Epithelial cell of proximal tubule (primary cell): ENCODE data around the gene C1orf167. TPM values are rescaled to one million over a fixed set of nuclear protein-coding genes. Genes with fewer than 3 reads are reported as not detected.

Source experiments
- DNase-seq: peaks from one replicate; pipeline ENCODE4 v3.0.0-alpha.2; 2011; ENCODE audit warnings: low read depth
- H3K4me3 ChIP-seq: 2 replicates; pipeline ENCODE4 v1.5.1; 2011; ENCODE audit warnings: low read depth, mild to moderate bottlenecking, low read length
- total RNA-seq: library from RNA; depleted of rRNA; stranded (reverse); fragments of >200 nt; gene quantifications from 2 replicates; pipeline ENCODE4 v1.2.3, GENCODE V29; 2015
- TF ChIP-seq, protein P1 (sequence below): conservative IDR thresholded peaks from 2 replicates; pipeline ENCODE4 v1.5.1; 2012; ENCODE audit warnings: low read depth, mild to moderate bottlenecking, low read length

C1orf167 gene
- total RNA-seq, 1 donor from 2014 or later = not detected

DNA sequence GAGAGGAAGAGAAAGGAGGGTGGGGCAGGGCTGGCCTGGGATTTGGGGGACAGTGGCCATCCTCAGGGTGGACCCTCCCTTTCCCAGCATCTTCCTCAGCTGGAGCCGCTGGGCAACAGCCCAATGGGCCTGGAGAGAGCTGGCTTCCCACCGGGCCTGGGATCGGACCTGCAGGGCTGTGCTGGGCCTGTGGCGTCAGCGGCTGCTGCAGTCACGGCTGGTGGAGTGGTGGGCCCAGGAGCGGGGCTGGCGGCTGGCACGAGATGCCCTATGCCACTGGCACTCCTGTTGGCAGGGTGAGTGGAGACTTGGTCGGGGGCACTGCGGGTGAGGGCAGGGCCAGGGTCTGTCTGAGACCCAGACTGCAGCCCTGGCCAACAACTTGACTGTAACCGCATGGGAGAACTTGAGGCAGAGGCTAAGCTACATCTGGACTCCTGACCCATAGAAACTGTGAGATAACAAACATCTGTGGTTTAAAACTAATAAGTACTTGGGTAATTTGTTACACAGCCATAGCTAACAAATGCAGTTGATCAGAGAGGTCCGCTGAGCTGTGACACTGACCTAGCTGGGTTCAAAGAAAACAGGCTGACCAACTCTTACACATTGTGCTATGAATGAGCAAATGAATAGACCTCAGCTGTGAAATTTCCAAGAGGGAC lies 17.9 kb downstream of the C1orf167 start:
- no peak overlapping the region for H3K4me3 ChIP-seq
- TF ChIP-seq, protein P1, sequence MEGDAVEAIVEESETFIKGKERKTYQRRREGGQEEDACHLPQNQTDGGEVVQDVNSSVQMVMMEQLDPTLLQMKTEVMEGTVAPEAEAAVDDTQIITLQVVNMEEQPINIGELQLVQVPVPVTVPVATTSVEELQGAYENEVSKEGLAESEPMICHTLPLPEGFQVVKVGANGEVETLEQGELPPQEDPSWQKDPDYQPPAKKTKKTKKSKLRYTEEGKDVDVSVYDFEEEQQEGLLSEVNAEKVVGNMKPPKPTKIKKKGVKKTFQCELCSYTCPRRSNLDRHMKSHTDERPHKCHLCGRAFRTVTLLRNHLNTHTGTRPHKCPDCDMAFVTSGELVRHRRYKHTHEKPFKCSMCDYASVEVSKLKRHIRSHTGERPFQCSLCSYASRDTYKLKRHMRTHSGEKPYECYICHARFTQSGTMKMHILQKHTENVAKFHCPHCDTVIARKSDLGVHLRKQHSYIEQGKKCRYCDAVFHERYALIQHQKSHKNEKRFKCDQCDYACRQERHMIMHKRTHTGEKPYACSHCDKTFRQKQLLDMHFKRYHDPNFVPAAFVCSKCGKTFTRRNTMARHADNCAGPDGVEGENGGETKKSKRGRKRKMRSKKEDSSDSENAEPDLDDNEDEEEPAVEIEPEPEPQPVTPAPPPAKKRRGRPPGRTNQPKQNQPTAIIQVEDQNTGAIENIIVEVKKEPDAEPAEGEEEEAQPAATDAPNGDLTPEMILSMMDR = no peak
- DNase-seq = no peak

DNA sequence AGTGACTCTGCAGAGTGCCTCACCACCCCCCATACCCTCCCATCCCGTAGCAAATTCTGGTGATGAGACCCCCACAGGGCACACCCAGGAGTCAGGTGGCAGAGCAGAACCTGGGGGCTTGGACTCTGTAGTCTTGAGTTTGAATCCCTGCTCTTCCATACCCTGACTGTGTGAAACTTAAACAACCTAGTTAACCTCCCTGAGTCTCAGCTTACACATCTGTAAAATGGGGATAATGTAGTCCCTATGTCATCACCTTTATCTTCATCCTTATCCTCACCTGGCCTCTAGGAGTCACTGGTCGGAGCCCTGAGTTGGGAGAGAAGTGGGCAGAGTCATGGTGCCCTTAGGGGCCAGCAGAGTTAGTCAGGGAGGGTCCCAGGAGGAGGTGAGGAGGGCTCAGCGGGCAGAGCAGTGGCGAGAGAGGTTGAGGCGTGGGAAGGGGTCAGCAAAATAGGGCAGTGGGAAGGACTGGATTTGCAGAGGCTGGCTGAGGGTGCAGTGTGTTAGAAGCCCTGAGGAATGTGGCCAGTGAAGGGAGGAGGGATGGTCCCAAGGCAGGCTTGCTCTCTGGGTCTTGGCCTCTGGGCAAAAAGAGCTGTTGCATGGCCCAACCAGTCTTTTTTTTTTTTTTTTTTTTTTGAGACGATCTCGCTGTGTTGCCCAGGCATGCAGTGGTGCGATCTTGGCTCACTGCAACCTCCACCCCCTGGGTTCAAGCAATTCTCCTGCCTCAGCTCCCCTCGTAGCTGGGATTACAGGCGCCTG lies 18.6 kb downstream of the C1orf167 start:
- H3K4me3 ChIP-seq = no peak overlapping the region
- DNase-seq = no peak
- TF ChIP-seq, protein P1 = no peak

DNA sequence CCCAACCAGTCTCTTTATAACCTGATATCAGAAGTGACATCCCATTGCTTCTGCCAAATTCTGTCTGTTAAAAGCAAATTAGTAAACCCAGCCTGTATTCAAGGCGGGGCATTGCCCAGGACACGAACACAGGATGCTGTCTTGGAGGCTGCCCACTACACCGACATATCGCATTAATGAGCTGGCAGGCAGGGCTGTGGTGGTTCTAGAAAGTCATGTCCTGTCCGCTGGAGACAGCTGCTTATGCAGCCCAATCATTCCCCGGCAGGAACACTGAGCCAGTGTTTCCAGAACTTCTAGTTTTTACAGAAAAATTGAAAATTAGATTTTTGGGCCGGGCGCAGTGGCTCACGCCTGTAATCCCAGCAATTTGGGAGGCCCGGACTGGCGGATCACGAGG lies 19.3 kb downstream of the C1orf167 start:
- H3K4me3 ChIP-seq = no peak overlapping the region
- no peak for DNase-seq
- TF ChIP-seq, protein P1 = no peak

DNA sequence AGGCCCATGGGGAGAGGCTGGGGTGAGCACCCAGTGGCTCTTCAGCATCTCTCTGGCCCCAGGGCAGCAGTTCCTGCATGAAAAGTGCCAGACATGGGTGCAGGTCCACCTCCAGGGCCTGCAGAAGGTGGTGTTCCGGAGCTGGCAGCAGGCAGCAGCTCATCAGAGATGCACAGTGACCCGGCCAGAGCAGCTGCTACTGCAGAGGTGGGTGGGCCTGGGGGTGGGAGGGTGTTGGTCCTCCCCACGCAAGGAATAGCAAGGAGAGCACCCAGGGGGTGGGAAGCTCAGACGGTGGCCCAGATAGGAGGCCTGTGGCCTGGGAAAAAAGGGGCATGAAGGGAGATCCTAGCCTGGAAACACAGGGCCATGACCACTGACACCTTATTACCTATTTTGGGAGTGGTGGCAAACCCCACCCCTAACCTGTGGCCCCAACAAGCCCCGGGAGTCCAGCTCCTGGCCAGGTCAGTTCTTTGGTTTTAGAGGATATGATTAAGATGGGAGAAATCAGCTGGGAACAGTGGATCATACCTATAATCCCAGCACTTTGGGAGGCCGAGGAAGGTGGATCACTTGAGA lies 20.2 kb downstream of the C1orf167 start:
- TF ChIP-seq, protein P1 = no peak
- no peak for DNase-seq

DNA sequence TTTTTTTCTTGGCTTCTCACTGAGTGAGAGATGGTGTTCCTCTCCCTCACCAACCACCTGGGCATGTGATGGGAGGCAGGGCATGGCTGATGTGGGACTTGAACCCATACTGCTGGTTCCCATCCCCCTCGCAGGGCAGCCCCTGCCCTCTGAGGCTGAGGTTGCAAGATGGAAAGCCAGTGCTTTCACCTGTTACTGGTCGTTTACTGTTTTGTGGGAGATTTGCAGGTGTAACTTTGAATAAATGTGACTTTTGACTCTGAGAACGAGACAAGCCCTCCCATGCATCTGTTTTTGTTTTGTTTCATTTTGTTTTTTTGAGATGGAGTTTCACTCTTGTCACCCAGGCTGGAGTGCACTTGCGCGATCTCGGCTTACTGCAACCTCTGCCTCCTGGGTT lies 21.6 kb downstream of the C1orf167 start:
- H3K4me3 ChIP-seq = no peak overlapping the region
- no peak for DNase-seq
- TF ChIP-seq, protein P1 = no peak

More for the DNA sequence above, 20.2 kb downstream of the C1orf167 start:
- H3K4me3 ChIP-seq = no peak overlapping the region

DNA sequence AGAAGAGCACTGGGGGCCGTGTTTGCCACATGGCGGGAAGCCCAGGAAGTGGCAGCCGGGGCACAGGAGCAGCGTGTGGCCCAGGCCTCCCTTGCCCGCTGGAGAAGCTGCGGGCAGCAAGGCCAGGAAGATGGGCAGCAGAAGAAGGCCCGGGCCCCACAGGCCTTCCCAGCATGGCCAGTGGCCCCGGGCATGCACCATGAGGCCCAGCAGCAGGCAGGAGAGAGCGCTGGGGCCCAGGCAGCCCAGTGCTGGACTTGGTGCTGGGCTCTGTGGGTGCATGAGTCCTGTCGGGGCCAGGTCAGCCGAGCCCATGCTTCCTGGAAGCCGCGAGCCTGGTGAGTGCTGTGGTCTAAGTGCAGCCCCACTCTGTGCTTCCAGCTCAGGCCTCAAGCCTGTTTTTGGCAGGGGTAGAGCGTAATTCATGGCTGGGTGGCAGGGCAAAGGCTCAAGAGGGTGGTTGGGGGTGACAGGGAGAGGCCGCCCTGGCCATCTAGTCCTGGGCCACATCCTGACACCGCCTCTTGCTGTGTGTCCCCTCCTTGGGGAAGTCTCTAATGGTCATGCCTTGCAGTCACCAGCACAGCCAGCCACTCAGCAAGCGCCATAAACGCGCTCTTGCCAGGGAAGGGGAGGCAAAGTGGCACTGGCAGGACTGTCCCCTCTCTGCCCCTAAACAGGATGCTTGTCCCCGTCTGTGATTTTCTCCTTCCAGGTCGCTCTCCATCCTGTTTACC lies 22.4 kb downstream of the C1orf167 start:
- TF ChIP-seq, protein P1 = no peak
- peak overlapping the region; percentile 18 for H3K4me3 ChIP-seq
- no peak for DNase-seq
